Measurements from ENCODE around the gene EID3.
"Not testable (repeated sequence)": the region's sequence is repeated elsewhere in the genome, so short reads cannot be mapped to it uniquely, and the experiment has no call there.

GRCh38 chr12:104294158-104294859 is 9.2 kb upstream of the EID3 start:
- not testable (repeated sequence) for TF ChIP-seq CTCF (IDR thresholded peaks at IDR 0.05); EZH2 (IDR thresholded peaks at IDR 0.05; ENCODE audit: borderline replicate concordance, insufficient read depth, low read depth, low read length, poor library complexity, severe bottlenecking)

Data from B cell (primary cell).